Endothelial cell of umbilical vein (primary cell): Measurements from ENCODE around the gene ZNF407. TPM values are rescaled to one million over a fixed set of nuclear protein-coding genes. Genes with fewer than 3 reads are reported as not detected.

Experiments used
- BruUV-seq: library from RNA; stranded (reverse); fragments of 400-500 nt; replicated peaks from 2 replicates; lab custom pipeline; 2021; lab: Mats Ljungman, UMichigan
- CTCF ChIA-PET: fragments of 300-600, 350-600 bp; sonication (Branson Sonifier 250); formaldehyde crosslinking; loops from one replicate; lab custom pipeline; 2021; ENCODE audit warnings: antibody characterized with exemption, inconsistent platforms; lab: Charles Lee
- POLR2A ChIA-PET: fragments of 300-600, 350-600 bp; sonication (Branson Sonifier 250); formaldehyde crosslinking; loops from one replicate; lab custom pipeline; 2021; ENCODE audit warnings: antibody characterized with exemption, inconsistent platforms; lab: Charles Lee
- DNase-seq: peaks from one replicate; pipeline ENCODE4 v3.0.0-alpha.2; 2011; ENCODE audit warnings: low read depth, low spot score
- FAIRE-seq: peaks from 2 replicates; lab custom pipeline; 2011; peaks lifted over from hg19 to GRCh38; lab: Jason Lieb, UNC
- H2AFZ ChIP-seq: 2 replicates; pipeline ENCODE4 v1.6.0; 2012; ENCODE audit warnings: low read depth, low read length, control low read depth, inconsistent platforms
- H3K27ac ChIP-seq: 2 replicates; pipeline ENCODE4 v1.5.1; 2011; ENCODE audit warnings: low read depth, mild to moderate bottlenecking, control low read depth, low read length, moderate library complexity; ENCODE audit not compliant: insufficient read depth
- H3K27me3 ChIP-seq, 2 experiments: 2 replicates each; pipeline versions ENCODE4 v1.6.0 to v1.6.1; 2011; ENCODE audit warnings: low read length in 2 of 2, mixed read lengths in 1 of 2; ENCODE audit not compliant: control insufficient read depth in 2 of 2, insufficient read depth in 2 of 2
- H3K36me3 ChIP-seq, 2 experiments: 2 replicates in 1 of 2; 3 replicates in 1 of 2; pipeline ENCODE4 v1.5.1; 2011; ENCODE audit warnings: low read length in 2 of 2, mild to moderate bottlenecking in 1 of 2, moderate library complexity in 1 of 2; ENCODE audit not compliant: control insufficient read depth in 2 of 2, insufficient read depth in 2 of 2; ENCODE audit errors: extremely low read depth in 1 of 2
- H3K4me1 ChIP-seq: 3 replicates; pipeline ENCODE4 v1.5.1; 2011; ENCODE audit warnings: mild to moderate bottlenecking, low read length; ENCODE audit not compliant: control insufficient read depth, insufficient read depth; ENCODE audit errors: extremely low read depth
- H3K4me2 ChIP-seq: 2 replicates; pipeline ENCODE4 v1.6.1; 2011; ENCODE audit warnings: low read length, control low read depth, mixed read lengths; ENCODE audit not compliant: insufficient read depth
- H3K4me3 ChIP-seq, 3 experiments: fragments of 200-600 bp in 1 of 3; sonication (generic), shearing (Covaris generic) in 1 of 3; replicated peaks in 1 of 3; 2 replicates each; pipeline ENCODE4 v1.5.1; 2011 to 2016; ENCODE audit warnings: control low read depth in 3 of 3, low read length in 3 of 3, mild to moderate bottlenecking in 2 of 3, inconsistent platforms in 1 of 3, low read depth in 1 of 3, moderate library complexity in 1 of 3; ENCODE audit not compliant: insufficient read depth in 1 of 3
- H3K79me2 ChIP-seq: 2 replicates; pipeline ENCODE4 v1.6.0; 2012; ENCODE audit warnings: low read length, inconsistent platforms; ENCODE audit not compliant: control insufficient read depth, insufficient read depth
- H3K9ac ChIP-seq: replicated peaks from 2 replicates; pipeline ENCODE3; 2011; ENCODE audit warnings: low read length, control low read depth; ENCODE audit not compliant: insufficient read depth; ENCODE audit errors: extremely low read depth
- H3K9me1 ChIP-seq: replicated peaks from 3 replicates; pipeline ENCODE4 v1.6.0; 2011; ENCODE audit warnings: mild to moderate bottlenecking, low read length; ENCODE audit not compliant: control insufficient read depth, insufficient read depth; ENCODE audit errors: extremely low read depth
- H3K9me3 ChIP-seq: replicated peaks from 2 replicates; pipeline ENCODE4 v1.5.1; 2012; ENCODE audit warnings: low read length, inconsistent platforms; ENCODE audit not compliant: control insufficient read depth, insufficient read depth
- H4K20me1 ChIP-seq: replicated peaks from 2 replicates; pipeline ENCODE3; 2011; ENCODE audit warnings: mild to moderate bottlenecking, low read length; ENCODE audit not compliant: control insufficient read depth, insufficient read depth; ENCODE audit errors: extremely low read depth
- EZH2 ChIP-seq: IDR thresholded peaks from 2 replicates; pipeline ENCODE4 v1.6.1; 2012; ENCODE audit warnings: borderline replicate concordance, low read depth, mild to moderate bottlenecking, moderate library complexity, low read length, inconsistent platforms; ENCODE audit not compliant: severe bottlenecking
- GATA2 ChIP-seq: IDR thresholded peaks from 2 replicates; pipeline ENCODE4 v1.7.0; 2011; ENCODE audit warnings: low read depth, mild to moderate bottlenecking, moderate library complexity, mixed read lengths, low read length; ENCODE audit not compliant: insufficient read length, insufficient read depth
- JUN ChIP-seq: IDR thresholded peaks from 2 replicates; pipeline ENCODE4 v1.6.1; 2011; ENCODE audit warnings: borderline replicate concordance, low read depth; ENCODE audit not compliant: insufficient read length, insufficient read depth
- MYC ChIP-seq: IDR thresholded peaks from one replicate; pipeline ENCODE4 v1.6.1; 2011; ENCODE audit warnings: mild to moderate bottlenecking, low read depth, low read length
- POLR2A ChIP-seq: IDR thresholded peaks from 2 replicates; pipeline ENCODE4 v1.6.1; 2012; ENCODE audit warnings: low read depth, mild to moderate bottlenecking, control low read depth, low read length
- POLR2AphosphoS5 ChIP-seq: IDR thresholded peaks from 2 replicates; pipeline ENCODE4 v1.6.1; 2012; ENCODE audit warnings: low read depth, mild to moderate bottlenecking, control low read depth, low read length, moderate library complexity; ENCODE audit not compliant: insufficient read depth
- dilution Hi-C: fragments of 300-500 bp; cut with MboI; formaldehyde crosslinking; loops from one replicate; pipeline ENCODE4 v1.15.0; 2019; ENCODE audit warnings: low sequenced_read_pairs; ENCODE audit not compliant: extremely low pct_ligation_motif_present
- intact Hi-C: fragments of 100-400 bp; cut with micrococcal nuclease; formaldehyde crosslinking; loops from one replicate; pipeline ENCODE4 v1.10.0; 2022
- polyA plus RNA-seq, 4 experiments: library from polyadenylated mRNA; depleted of rRNA in 3 of 4; stranded (reverse) in 3 of 4; unstranded in 1 of 4; fragments of >200 nt; gene quantifications; 2 replicates each; pipeline versions ENCODE4 v1.2.1 to v1.2.3, GENCODE V29; 2011 to 2012; ENCODE audit warnings: missing spikeins in 1 of 4
- total RNA-seq: library from RNA; stranded (reverse); gene quantifications from 2 replicates; pipeline ENCODE4 v1.2.3, GENCODE V29; 2021
- TF ChIP-seq, protein P1 (sequence below), 2 donors: IDR thresholded peaks; 1 replicate in 1 of 2; 2 replicates in 1 of 2; pipeline ENCODE4 v1.5.1; 2011; ENCODE audit warnings: low read length in 2 of 2, mild to moderate bottlenecking in 2 of 2, moderate library complexity in 2 of 2, control low read depth in 1 of 2, inconsistent platforms in 1 of 2, low read depth in 1 of 2; ENCODE audit not compliant: insufficient read depth in 1 of 2; ENCODE audit errors: extremely low read depth in 1 of 2

ZNF407 gene
- total and polyA plus RNA-seq, 2 donors (not counting 3 experiments of a cell fraction or from before 2014, with no cell fraction given): 3.8 to 20.1 TPM

- Histone ChIP-seq H3K79me2 (no peaks in the 10 kb centered on the region), H3K4me3 (no peak overlapping the region), H2AFZ (no peak overlapping the region), H3K4me1 (no peaks in the 10 kb centered on the region), H3K9me3 (no peaks in the 10 kb centered on the region), H3K9me1 (no peaks in the 10 kb centered on the region), H3K36me3 (no peaks in the 10 kb centered on the region), H3K9ac (no peak overlapping the region), H3K27me3 (no peaks in the 10 kb centered on the region), H4K20me1 (no peaks in the 10 kb centered on the region), H3K4me2 (no peak overlapping the region), H3K27ac (no peak overlapping the region)
- dilution Hi-C loops (no loop called here), intact Hi-C loops (no loop called here)
- CTCF ChIA-PET: no interaction called here
- no peak for FAIRE-seq
- POLR2A ChIA-PET: interaction anchor here (0.7 kb wide), 1 partner anchor 9 kb away, joined by 6 read pairs; no protein-coding TSS in a partner anchor
- BruUV-seq: no TSS peak
- DNase-seq: no peak
- no peak for TF ChIP-seq POLR2AphosphoS5
- no peak for TF ChIP-seq POLR2A
- TF ChIP-seq JUN: no peak
- no peak for TF ChIP-seq MYC
- TF ChIP-seq EZH2: no peak
These were observed 491.0 kb downstream of the ZNF407 start for GRCh38 chr18:75088622-75089211.

DNA sequence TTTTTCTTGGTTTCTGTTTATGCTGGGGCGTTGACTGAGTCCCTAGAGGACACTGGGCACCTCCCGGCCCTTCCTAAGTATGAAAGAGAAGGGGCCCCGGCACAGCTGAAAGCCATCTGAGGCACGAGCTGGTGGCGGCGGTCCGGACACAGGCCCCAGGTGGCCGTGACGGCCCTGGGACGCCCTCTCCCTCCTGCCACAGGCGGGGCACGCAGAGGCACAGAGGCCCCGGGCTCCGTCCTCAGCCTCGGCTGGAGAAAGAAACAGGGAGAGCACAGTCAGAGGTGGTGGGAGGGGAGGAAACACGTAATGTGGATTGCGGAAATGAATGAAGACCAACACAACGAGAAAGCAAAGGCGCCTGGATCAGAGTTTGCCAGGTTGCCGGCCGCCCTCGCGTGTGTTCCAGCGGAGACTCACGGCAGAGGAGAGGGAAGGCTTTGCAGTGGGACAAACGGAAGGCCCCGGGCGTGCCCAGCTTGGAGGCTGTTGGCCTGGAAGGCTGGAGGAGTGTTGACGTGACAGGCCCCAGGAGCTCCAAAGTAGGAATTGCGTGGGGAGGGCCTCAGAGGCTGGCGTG is 492.2 kb downstream of the ZNF407 start:
- H3K9ac ChIP-seq: no peak overlapping the region
- H3K4me2 ChIP-seq: no peak overlapping the region
- H4K20me1 ChIP-seq: no peaks in the 10 kb centered on the region
- no peaks in the 10 kb centered on the region for H3K4me1 ChIP-seq
- H3K4me3 ChIP-seq: no peak overlapping the region
- TF ChIP-seq GATA2 (no peak), EZH2 (no peak), MYC (no peak)
- TF ChIP-seq, protein P1, sequence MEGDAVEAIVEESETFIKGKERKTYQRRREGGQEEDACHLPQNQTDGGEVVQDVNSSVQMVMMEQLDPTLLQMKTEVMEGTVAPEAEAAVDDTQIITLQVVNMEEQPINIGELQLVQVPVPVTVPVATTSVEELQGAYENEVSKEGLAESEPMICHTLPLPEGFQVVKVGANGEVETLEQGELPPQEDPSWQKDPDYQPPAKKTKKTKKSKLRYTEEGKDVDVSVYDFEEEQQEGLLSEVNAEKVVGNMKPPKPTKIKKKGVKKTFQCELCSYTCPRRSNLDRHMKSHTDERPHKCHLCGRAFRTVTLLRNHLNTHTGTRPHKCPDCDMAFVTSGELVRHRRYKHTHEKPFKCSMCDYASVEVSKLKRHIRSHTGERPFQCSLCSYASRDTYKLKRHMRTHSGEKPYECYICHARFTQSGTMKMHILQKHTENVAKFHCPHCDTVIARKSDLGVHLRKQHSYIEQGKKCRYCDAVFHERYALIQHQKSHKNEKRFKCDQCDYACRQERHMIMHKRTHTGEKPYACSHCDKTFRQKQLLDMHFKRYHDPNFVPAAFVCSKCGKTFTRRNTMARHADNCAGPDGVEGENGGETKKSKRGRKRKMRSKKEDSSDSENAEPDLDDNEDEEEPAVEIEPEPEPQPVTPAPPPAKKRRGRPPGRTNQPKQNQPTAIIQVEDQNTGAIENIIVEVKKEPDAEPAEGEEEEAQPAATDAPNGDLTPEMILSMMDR (IDR thresholded peaks at IDR 0.05; ENCODE audit: extremely low read depth in 1 of 2, insufficient read depth in 1 of 2, low read depth in 1 of 2, low read length in 2 of 2): no peak
- no peaks in the 10 kb centered on the region for H3K9me1 ChIP-seq
- H3K36me3 ChIP-seq: no peaks in the 10 kb centered on the region
- dilution Hi-C loops: no loop called here
- DNase-seq (no peak), FAIRE-seq (no peak)
- no peaks in the 10 kb centered on the region for H3K79me2 ChIP-seq
- no peak overlapping the region for H3K27ac ChIP-seq
- BruUV-seq: no TSS peak
- intact Hi-C loops: no loop called here
- ChIA-PET POLR2A (no interaction called here), CTCF (no interaction called here)
- H3K27me3 ChIP-seq: no peaks in the 10 kb centered on the region
- H2AFZ ChIP-seq: no peak overlapping the region
- no peaks in the 10 kb centered on the region for H3K9me3 ChIP-seq
